Endothelial cell of umbilical vein (primary cell): ENCODE measurements around the gene ZNF705A. TPM values are rescaled to one million over a fixed set of nuclear protein-coding genes. Genes with fewer than 3 reads are reported as not detected.

Source experiments
- BruUV-seq: library from RNA; stranded (reverse); fragments of 400-500 nt; replicated peaks from 2 replicates; lab custom pipeline; 2021; lab: Mats Ljungman, UMichigan
- CTCF ChIA-PET: fragments of 300-600, 350-600 bp; sonication (Branson Sonifier 250); formaldehyde crosslinking; loops from one replicate; lab custom pipeline; 2021; ENCODE audit warnings: antibody characterized with exemption, inconsistent platforms; lab: Charles Lee
- POLR2A ChIA-PET: fragments of 300-600, 350-600 bp; sonication (Branson Sonifier 250); formaldehyde crosslinking; loops from one replicate; lab custom pipeline; 2021; ENCODE audit warnings: antibody characterized with exemption, inconsistent platforms; lab: Charles Lee
- DNase-seq: peaks from one replicate; pipeline ENCODE4 v3.0.0-alpha.2; 2011; ENCODE audit warnings: low read depth, low spot score
- FAIRE-seq: peaks from 2 replicates; lab custom pipeline; 2011; peaks lifted over from hg19 to GRCh38; lab: Jason Lieb, UNC
- H2AFZ ChIP-seq: 2 replicates; pipeline ENCODE4 v1.6.0; 2012; ENCODE audit warnings: low read depth, low read length, control low read depth, inconsistent platforms
- H3K27ac ChIP-seq: 2 replicates; pipeline ENCODE4 v1.5.1; 2011; ENCODE audit warnings: low read depth, mild to moderate bottlenecking, control low read depth, low read length, moderate library complexity; ENCODE audit not compliant: insufficient read depth
- H3K27me3 ChIP-seq, 2 experiments: 2 replicates each; pipeline versions ENCODE4 v1.6.0 to v1.6.1; 2011; ENCODE audit warnings: low read length in 2 of 2, mixed read lengths in 1 of 2; ENCODE audit not compliant: control insufficient read depth in 2 of 2, insufficient read depth in 2 of 2
- H3K36me3 ChIP-seq, 2 experiments: 2 replicates in 1 of 2; 3 replicates in 1 of 2; pipeline ENCODE4 v1.5.1; 2011; ENCODE audit warnings: low read length in 2 of 2, mild to moderate bottlenecking in 1 of 2, moderate library complexity in 1 of 2; ENCODE audit not compliant: control insufficient read depth in 2 of 2, insufficient read depth in 2 of 2; ENCODE audit errors: extremely low read depth in 1 of 2
- H3K4me1 ChIP-seq: 3 replicates; pipeline ENCODE4 v1.5.1; 2011; ENCODE audit warnings: mild to moderate bottlenecking, low read length; ENCODE audit not compliant: control insufficient read depth, insufficient read depth; ENCODE audit errors: extremely low read depth
- H3K4me2 ChIP-seq: 2 replicates; pipeline ENCODE4 v1.6.1; 2011; ENCODE audit warnings: low read length, control low read depth, mixed read lengths; ENCODE audit not compliant: insufficient read depth
- H3K4me3 ChIP-seq, 3 experiments: fragments of 200-600 bp in 1 of 3; sonication (generic), shearing (Covaris generic) in 1 of 3; replicated peaks in 1 of 3; 2 replicates each; pipeline ENCODE4 v1.5.1; 2011 to 2016; ENCODE audit warnings: control low read depth in 3 of 3, low read length in 3 of 3, mild to moderate bottlenecking in 2 of 3, inconsistent platforms in 1 of 3, low read depth in 1 of 3, moderate library complexity in 1 of 3; ENCODE audit not compliant: insufficient read depth in 1 of 3
- H3K79me2 ChIP-seq: 2 replicates; pipeline ENCODE4 v1.6.0; 2012; ENCODE audit warnings: low read length, inconsistent platforms; ENCODE audit not compliant: control insufficient read depth, insufficient read depth
- H3K9ac ChIP-seq: replicated peaks from 2 replicates; pipeline ENCODE3; 2011; ENCODE audit warnings: low read length, control low read depth; ENCODE audit not compliant: insufficient read depth; ENCODE audit errors: extremely low read depth
- H3K9me1 ChIP-seq: replicated peaks from 3 replicates; pipeline ENCODE4 v1.6.0; 2011; ENCODE audit warnings: mild to moderate bottlenecking, low read length; ENCODE audit not compliant: control insufficient read depth, insufficient read depth; ENCODE audit errors: extremely low read depth
- H3K9me3 ChIP-seq: replicated peaks from 2 replicates; pipeline ENCODE4 v1.5.1; 2012; ENCODE audit warnings: low read length, inconsistent platforms; ENCODE audit not compliant: control insufficient read depth, insufficient read depth
- H4K20me1 ChIP-seq: replicated peaks from 2 replicates; pipeline ENCODE3; 2011; ENCODE audit warnings: mild to moderate bottlenecking, low read length; ENCODE audit not compliant: control insufficient read depth, insufficient read depth; ENCODE audit errors: extremely low read depth
- EZH2 ChIP-seq: IDR thresholded peaks from 2 replicates; pipeline ENCODE4 v1.6.1; 2012; ENCODE audit warnings: borderline replicate concordance, low read depth, mild to moderate bottlenecking, moderate library complexity, low read length, inconsistent platforms; ENCODE audit not compliant: severe bottlenecking
- FOS ChIP-seq: IDR thresholded peaks from 2 replicates; pipeline ENCODE4 v1.6.1; 2011; ENCODE audit warnings: mild to moderate bottlenecking, low read length, moderate library complexity, borderline replicate concordance; ENCODE audit not compliant: insufficient read depth
- GATA2 ChIP-seq: IDR thresholded peaks from 2 replicates; pipeline ENCODE4 v1.7.0; 2011; ENCODE audit warnings: low read depth, mild to moderate bottlenecking, moderate library complexity, mixed read lengths, low read length; ENCODE audit not compliant: insufficient read length, insufficient read depth
- JUN ChIP-seq: IDR thresholded peaks from 2 replicates; pipeline ENCODE4 v1.6.1; 2011; ENCODE audit warnings: borderline replicate concordance, low read depth; ENCODE audit not compliant: insufficient read length, insufficient read depth
- MYC ChIP-seq: IDR thresholded peaks from one replicate; pipeline ENCODE4 v1.6.1; 2011; ENCODE audit warnings: mild to moderate bottlenecking, low read depth, low read length
- POLR2A ChIP-seq: IDR thresholded peaks from 2 replicates; pipeline ENCODE4 v1.6.1; 2012; ENCODE audit warnings: low read depth, mild to moderate bottlenecking, control low read depth, low read length
- POLR2AphosphoS5 ChIP-seq: IDR thresholded peaks from 2 replicates; pipeline ENCODE4 v1.6.1; 2012; ENCODE audit warnings: low read depth, mild to moderate bottlenecking, control low read depth, low read length, moderate library complexity; ENCODE audit not compliant: insufficient read depth
- dilution Hi-C: fragments of 300-500 bp; cut with MboI; formaldehyde crosslinking; loops from one replicate; pipeline ENCODE4 v1.15.0; 2019; ENCODE audit warnings: low sequenced_read_pairs; ENCODE audit not compliant: extremely low pct_ligation_motif_present
- intact Hi-C: fragments of 100-400 bp; cut with micrococcal nuclease; formaldehyde crosslinking; loops from one replicate; pipeline ENCODE4 v1.10.0; 2022
- polyA plus RNA-seq, 4 experiments: library from polyadenylated mRNA; depleted of rRNA in 3 of 4; stranded (reverse) in 3 of 4; unstranded in 1 of 4; fragments of >200 nt; gene quantifications; 2 replicates each; pipeline versions ENCODE4 v1.2.1 to v1.2.3, GENCODE V29; 2011 to 2012; ENCODE audit warnings: missing spikeins in 1 of 4
- total RNA-seq: library from RNA; stranded (reverse); gene quantifications from 2 replicates; pipeline ENCODE4 v1.2.3, GENCODE V29; 2021
- TF ChIP-seq, protein P1 (sequence below), 2 donors: IDR thresholded peaks; 1 replicate in 1 of 2; 2 replicates in 1 of 2; pipeline ENCODE4 v1.5.1; 2011; ENCODE audit warnings: low read length in 2 of 2, mild to moderate bottlenecking in 2 of 2, moderate library complexity in 2 of 2, control low read depth in 1 of 2, inconsistent platforms in 1 of 2, low read depth in 1 of 2; ENCODE audit not compliant: insufficient read depth in 1 of 2; ENCODE audit errors: extremely low read depth in 1 of 2
- TF ChIP-seq, protein P2 (sequence below): IDR thresholded peaks from 2 replicates; pipeline ENCODE4 v1.6.1; 2011; ENCODE audit not compliant: insufficient read depth, insufficient read length

The ZNF705A gene
- total and polyA plus RNA-seq, 2 donors (not counting 3 experiments of a cell fraction or from before 2014, with no cell fraction given) = not detected

DNA sequence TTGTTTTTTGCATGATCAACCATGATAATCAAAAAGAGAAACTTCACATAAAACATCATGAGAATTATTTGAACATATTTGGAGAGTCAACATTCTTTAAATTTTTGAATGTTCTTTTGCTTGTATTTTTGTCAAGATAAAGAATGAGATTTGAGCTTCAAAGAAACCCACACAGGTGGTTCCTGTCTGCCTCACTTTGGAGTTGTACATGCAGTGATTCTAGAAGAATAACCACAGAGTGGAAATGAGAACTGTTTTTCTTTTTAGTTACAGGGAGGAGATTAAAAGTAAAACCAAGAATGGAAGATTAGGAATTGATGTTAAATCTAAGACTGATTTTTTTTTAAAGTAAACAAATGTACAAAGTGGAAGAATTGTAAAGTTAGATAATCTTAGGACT is 2.3 kb upstream of the ZNF705A start:
- no peak overlapping the region for H3K4me2 ChIP-seq
- H3K36me3 ChIP-seq = no peaks in the 10 kb centered on the region
- no peaks in the 10 kb centered on the region for H3K9me1 ChIP-seq
- no peak overlapping the region for H3K9ac ChIP-seq
- H4K20me1 ChIP-seq = no peaks in the 10 kb centered on the region
- TF ChIP-seq FOS (no peak), GATA2 (no peak), JUN (no peak), MYC (no peak)
- TF ChIP-seq, protein P1, sequence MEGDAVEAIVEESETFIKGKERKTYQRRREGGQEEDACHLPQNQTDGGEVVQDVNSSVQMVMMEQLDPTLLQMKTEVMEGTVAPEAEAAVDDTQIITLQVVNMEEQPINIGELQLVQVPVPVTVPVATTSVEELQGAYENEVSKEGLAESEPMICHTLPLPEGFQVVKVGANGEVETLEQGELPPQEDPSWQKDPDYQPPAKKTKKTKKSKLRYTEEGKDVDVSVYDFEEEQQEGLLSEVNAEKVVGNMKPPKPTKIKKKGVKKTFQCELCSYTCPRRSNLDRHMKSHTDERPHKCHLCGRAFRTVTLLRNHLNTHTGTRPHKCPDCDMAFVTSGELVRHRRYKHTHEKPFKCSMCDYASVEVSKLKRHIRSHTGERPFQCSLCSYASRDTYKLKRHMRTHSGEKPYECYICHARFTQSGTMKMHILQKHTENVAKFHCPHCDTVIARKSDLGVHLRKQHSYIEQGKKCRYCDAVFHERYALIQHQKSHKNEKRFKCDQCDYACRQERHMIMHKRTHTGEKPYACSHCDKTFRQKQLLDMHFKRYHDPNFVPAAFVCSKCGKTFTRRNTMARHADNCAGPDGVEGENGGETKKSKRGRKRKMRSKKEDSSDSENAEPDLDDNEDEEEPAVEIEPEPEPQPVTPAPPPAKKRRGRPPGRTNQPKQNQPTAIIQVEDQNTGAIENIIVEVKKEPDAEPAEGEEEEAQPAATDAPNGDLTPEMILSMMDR (IDR thresholded peaks at IDR 0.05; ENCODE audit: extremely low read depth in 1 of 2, insufficient read depth in 1 of 2, low read depth in 1 of 2, low read length in 2 of 2) = no peak
- peaks cover 23% of the 10 kb centered on the region for H3K4me1 ChIP-seq
- dilution Hi-C loops (no loop called here), intact Hi-C loops (no loop called here)
- no peak overlapping the region for H3K4me3 ChIP-seq
- H2AFZ ChIP-seq = no peak overlapping the region
- BruUV-seq = no TSS peak
- POLR2A ChIA-PET = no interaction called here
- H3K27me3 ChIP-seq = no peaks in the 10 kb centered on the region
- CTCF ChIA-PET = interaction anchor here (1.3 to 1.5 kb wide), 2 partner anchors 17 to 45 kb away, joined by 4 read pairs; no protein-coding TSS in a partner anchor
- FAIRE-seq = no peak
- DNase-seq = peak; percentile 25
- no peak overlapping the region for H3K27ac ChIP-seq
- H3K9me3 ChIP-seq = no peaks in the 10 kb centered on the region
- no peaks in the 10 kb centered on the region for H3K79me2 ChIP-seq

DNA sequence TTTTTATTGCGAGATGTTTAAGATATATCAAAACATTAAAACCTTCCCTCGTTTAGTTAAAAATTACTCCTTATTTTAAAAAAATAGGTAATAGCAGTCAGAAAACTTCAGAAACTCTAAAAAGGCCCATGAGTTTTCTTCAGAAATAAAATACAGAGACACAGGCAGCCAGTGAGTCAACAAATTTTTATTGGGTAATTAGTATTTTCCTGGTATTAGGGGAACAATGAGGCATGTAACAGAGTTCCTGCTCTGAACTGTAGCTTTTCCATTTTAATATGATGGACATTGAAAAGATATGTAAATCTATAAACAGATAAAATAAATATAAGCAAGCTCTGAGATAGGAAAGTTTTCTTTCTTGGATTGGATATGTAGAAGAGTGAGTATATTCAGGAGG is 399 bp upstream of the ZNF705A start:
- dilution Hi-C loops = no loop called here
- no peak for DNase-seq

More for the DNA sequence above, 399 bp upstream of the ZNF705A start:
- no peaks in the 10 kb centered on the region for H3K9me3 ChIP-seq
- H3K9ac ChIP-seq = peak overlapping the region; percentile 59
- ChIA-PET CTCF (interaction anchor here (0.7 to 1.5 kb wide), 6 partner anchors 11 to 81 kb away, joined by 3 to 5 read pairs (median 3); no protein-coding TSS in a partner anchor), POLR2A (interaction anchor here (0.6 kb wide), 1 partner anchor 47 kb away, joined by 3 read pairs; no protein-coding TSS in a partner anchor)
- H3K4me3 ChIP-seq = no peak overlapping the region
- no peak for FAIRE-seq
- H4K20me1 ChIP-seq = no peaks in the 10 kb centered on the region
- peaks cover 23% of the 10 kb centered on the region for H3K4me1 ChIP-seq
- intact Hi-C loops = no loop called here
- H3K9me1 ChIP-seq = no peaks in the 10 kb centered on the region
- H3K36me3 ChIP-seq = no peaks in the 10 kb centered on the region
- H2AFZ ChIP-seq = peak overlapping the region; percentile 76
- TSS peak; percentile 75 for BruUV-seq
- peak overlapping the region; percentile 90 for H3K27ac ChIP-seq
- TF ChIP-seq POLR2AphosphoS5 = no peak
- TF ChIP-seq, protein P2, sequence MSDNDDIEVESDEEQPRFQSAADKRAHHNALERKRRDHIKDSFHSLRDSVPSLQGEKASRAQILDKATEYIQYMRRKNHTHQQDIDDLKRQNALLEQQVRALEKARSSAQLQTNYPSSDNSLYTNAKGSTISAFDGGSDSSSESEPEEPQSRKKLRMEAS = no peak
- TF ChIP-seq MYC = no peak
- TF ChIP-seq, protein P1 (IDR thresholded peaks at IDR 0.05; ENCODE audit: extremely low read depth in 1 of 2, insufficient read depth in 1 of 2, low read depth in 1 of 2, low read length in 2 of 2) = no peak
- no peak for TF ChIP-seq GATA2
- TF ChIP-seq POLR2A = no peak
- TF ChIP-seq JUN = no peak
- no peak for TF ChIP-seq FOS
- no peak for TF ChIP-seq EZH2
- H3K27me3 ChIP-seq = no peaks in the 10 kb centered on the region
- H3K79me2 ChIP-seq = no peaks in the 10 kb centered on the region
- H3K4me2 ChIP-seq = peak overlapping the region; percentile 47
